SK-N-SH (cell line): ENCODE measurements around the gene C1orf52. TPM values are rescaled to one million over a fixed set of nuclear protein-coding genes. Genes with fewer than 3 reads are reported as not detected.
A peak's percentile ranks its signal among the peaks of the same experiment; 100 is the strongest.

Source experiments
- CTCF ChIA-PET: fragments of 300-600, 350-600 bp; formaldehyde crosslinking; extraction: SDS; loops from one replicate; lab custom pipeline; 2021; lab: Yijun Ruan, JAX
- POLR2A ChIA-PET: fragments of 350-600 bp; sonication (Branson Sonifier 250); formaldehyde crosslinking; extraction: SDS; loops from one replicate; lab custom pipeline; 2020; ENCODE audit warnings: antibody characterized with exemption, inconsistent platforms; lab: Yijun Ruan, JAX
- DNase-seq: peaks from one replicate; pipeline ENCODE4 v3.0.0; 2012
- H2AFZ ChIP-seq: fragments of 200-600 bp; sonication (generic); 2 replicates; pipeline ENCODE4 v1.8.1; 2016; ENCODE audit warnings: antibody characterized with exemption, mild to moderate bottlenecking, low read depth
- H3F3A ChIP-seq: fragments of 200-600 bp; sonication (generic); replicated peaks from 2 replicates; pipeline ENCODE3; 2016; ENCODE audit warnings: antibody characterized with exemption, mild to moderate bottlenecking; ENCODE audit not compliant: insufficient read depth
- H3K27ac ChIP-seq, 2 experiments: fragments of 200-500 bp in 1 of 2; fragments of 200-600 bp in 1 of 2; sonication (Bioruptor generic) in 1 of 2; sonication (generic), shearing (Covaris generic) in 1 of 2; 2 replicates each; pipeline versions ENCODE4 v1.5.1 to v1.6.1; 2014 to 2016; ENCODE audit warnings: low read depth in 2 of 2, inconsistent platforms in 1 of 2, low read length in 1 of 2, mild to moderate bottlenecking in 1 of 2, mixed read lengths in 1 of 2
- H3K27me3 ChIP-seq: fragments of 200-600 bp; sonication (generic), shearing (Covaris generic); 2 replicates; pipeline ENCODE4 v1.6.1; 2016; ENCODE audit warnings: mixed run types; ENCODE audit not compliant: insufficient read depth
- H3K36me3 ChIP-seq, 2 experiments: fragments of 200-500 bp in 1 of 2; fragments of 200-600 bp in 1 of 2; sonication (Bioruptor generic) in 1 of 2; sonication (generic) in 1 of 2; replicated peaks in 1 of 2; 2 replicates each; pipeline versions ENCODE3 to v1.5.1; 2014 to 2016; ENCODE audit warnings: low read length in 1 of 2, mild to moderate bottlenecking in 1 of 2; ENCODE audit not compliant: insufficient read depth in 2 of 2, control insufficient read depth in 1 of 2
- H3K4me1 ChIP-seq, 2 experiments: fragments of 200-500 bp in 1 of 2; fragments of 200-600 bp in 1 of 2; sonication (Bioruptor generic) in 1 of 2; sonication (generic), shearing (Covaris generic) in 1 of 2; 2 replicates each; pipeline versions ENCODE4 v1.5.1 to v1.6.1; 2014 to 2016; ENCODE audit warnings: low read depth in 1 of 2, low read length in 1 of 2, mixed run types in 1 of 2; ENCODE audit not compliant: insufficient read depth in 2 of 2, control insufficient read depth in 1 of 2
- H3K4me2 ChIP-seq: fragments of 200-600 bp; sonication (generic), shearing (Covaris generic); 2 replicates; pipeline ENCODE4 v1.6.1; 2017; ENCODE audit warnings: mixed run types
- H3K4me3 ChIP-seq, 2 experiments: fragments of 200-500 bp in 1 of 2; fragments of 200-600 bp in 1 of 2; sonication (Bioruptor generic) in 1 of 2; sonication (generic), shearing (Covaris generic) in 1 of 2; 2 replicates each; pipeline versions ENCODE4 v1.5.1 to v1.8.1; 2014 to 2016; ENCODE audit warnings: low read depth in 2 of 2, inconsistent platforms in 1 of 2, low read length in 1 of 2, mild to moderate bottlenecking in 1 of 2, mixed read lengths in 1 of 2, moderate library complexity in 1 of 2
- H3K79me2 ChIP-seq: fragments of 200-600 bp; sonication (generic); 2 replicates; pipeline ENCODE4 v1.8.1; 2017; ENCODE audit warnings: mild to moderate bottlenecking; ENCODE audit not compliant: insufficient read depth
- H3K9ac ChIP-seq: fragments of 200-600 bp; sonication (generic); 2 replicates; pipeline ENCODE4 v1.6.1; 2017; ENCODE audit warnings: mixed run types
- H3K9me2 ChIP-seq: fragments of 200-600 bp; sonication (generic); 2 replicates; pipeline ENCODE4 v1.6.1; 2017; ENCODE audit warnings: mixed run types
- H3K9me3 ChIP-seq: fragments of 200-600 bp; sonication (generic); 2 replicates; pipeline ENCODE4 v1.6.1; 2017; ENCODE audit warnings: mixed run types, mild to moderate bottlenecking, moderate library complexity
- H4K20me1 ChIP-seq: fragments of 200-600 bp; sonication (generic); 2 replicates; pipeline ENCODE4 v1.6.1; 2017; ENCODE audit warnings: mild to moderate bottlenecking, mixed run types; ENCODE audit not compliant: insufficient read depth
- EP300 ChIP-seq, 2 experiments: IDR thresholded peaks; 2 replicates each; pipeline versions ENCODE4 v1.4.0 to v1.6.1; 2012; ENCODE audit warnings: borderline replicate concordance in 1 of 2, low read depth in 1 of 2, low read length in 1 of 2
- EZH2phosphoT487 ChIP-seq: fragments of 200-600 bp; sonication (generic); IDR thresholded peaks from 2 replicates; pipeline ENCODE4 v1.6.1; 2017; ENCODE audit warnings: low read depth, mixed run types, mild to moderate bottlenecking, antibody characterized with exemption, moderate library complexity, borderline replicate concordance
- FOXJ3 ChIP-seq: sonication (generic); formaldehyde crosslinking; IDR thresholded peaks from 2 replicates; pipeline ENCODE4 v1.5.1; 2020; ENCODE audit warnings: mild to moderate bottlenecking, missing genetic modification reagents
- GATA2 ChIP-seq: sonication (generic); formaldehyde crosslinking; IDR thresholded peaks from 2 replicates; pipeline ENCODE4 v1.5.0; 2020; ENCODE audit warnings: mild to moderate bottlenecking, missing genetic modification reagents
- MAX ChIP-seq: IDR thresholded peaks from 2 replicates; pipeline ENCODE4 v1.4.0; 2012; ENCODE audit warnings: low read depth
- NRF1 ChIP-seq: IDR thresholded peaks from 2 replicates; pipeline ENCODE4 v1.6.1; 2012; ENCODE audit warnings: low read depth, mild to moderate bottlenecking, low read length
- PBX3 ChIP-seq: IDR thresholded peaks from 2 replicates; pipeline ENCODE4; 2012
- REST ChIP-seq: IDR thresholded peaks from 2 replicates; pipeline ENCODE4 v1.6.1; 2012; ENCODE audit warnings: mild to moderate bottlenecking, low read depth, low read length, moderate library complexity
- TAF1 ChIP-seq: IDR thresholded peaks from 2 replicates; pipeline ENCODE4 v1.6.1; 2012; ENCODE audit warnings: low read depth, mild to moderate bottlenecking, low read length, moderate library complexity, borderline replicate concordance
- TCF12 ChIP-seq: IDR thresholded peaks from 2 replicates; pipeline ENCODE4 v1.4.0; 2012
- USF2 ChIP-seq: fragments of 150-350 bp; IDR thresholded peaks from 2 replicates; pipeline ENCODE4 v1.6.1; 2017; ENCODE audit warnings: antibody characterized with exemption, low read length, low read depth, borderline replicate concordance
- YY1 ChIP-seq: IDR thresholded peaks from 2 replicates; pipeline ENCODE4 v1.4.0; 2012; ENCODE audit warnings: low read depth, mild to moderate bottlenecking
- ZBTB33 ChIP-seq: IDR thresholded peaks from 2 replicates; pipeline ENCODE4 v1.4.0; 2012; ENCODE audit warnings: low read depth, borderline replicate concordance
- WGBS: methylation state at CpG from one replicate; pipeline ENCODE4 v1.1.6; 2017; ENCODE audit warnings: low lambda C conversion rate; 5-methylcytosine and 5-hydroxymethylcytosine counted together
- polyA plus RNA-seq, 3 experiments: library from polyadenylated mRNA; depleted of rRNA; stranded (reverse); fragments of >200 nt; gene quantifications; 2 replicates each; pipeline ENCODE4 v1.2.3, GENCODE V29; 2012

The C1orf52 gene
- polyA plus RNA-seq, 1 of the 3 experiments (the other 2 are of a cell fraction) = 23.4 TPM

- H4K20me1 ChIP-seq = no peaks in the 10 kb centered on the region
- DNase-seq = no peak
- ChIA-PET CTCF (interaction anchor here (4.0 kb wide), 1 partner anchor 57 kb away, joined by 13 read pairs; the partner anchor contains the start of gene C1orf52), POLR2A (no interaction called here)
- TF ChIP-seq GATA2 = no peak
- no peak for TF ChIP-seq YY1
- TF ChIP-seq FOXJ3 = no peak
- peaks cover 68% of the 10 kb centered on the region for H3K27me3 ChIP-seq
- H3K4me3 ChIP-seq = no peak overlapping the region
- no peaks in the 10 kb centered on the region; the same call in 1 of the 2 replicates for H3K9me2 ChIP-seq
- no peak overlapping the region for H3K9ac ChIP-seq
- H2AFZ ChIP-seq = no peak overlapping the region
- no peaks in the 10 kb centered on the region for H3K36me3 ChIP-seq
- peaks cover 0 to 11% of the 10 kb centered on the region in 2 experiments; a peak in 1 of 4 replicates for H3K4me1 ChIP-seq
- peaks cover 9% of the 10 kb centered on the region for H3F3A ChIP-seq
- no peaks in the 10 kb centered on the region for H3K9me3 ChIP-seq
- no peaks in the 10 kb centered on the region for H3K79me2 ChIP-seq
- no peak overlapping the region for H3K4me2 ChIP-seq
- 45% methylated on average over 2 of the region's 2 CpGs for whole genome bisulfite sequencing
- no peak overlapping the region for H3K27ac ChIP-seq
Observed at GRCh38 chr1:85202864-85203255, 56.6 kb downstream of the C1orf52 start.

GRCh38 chr1:85202092-85202863, 57.2 kb downstream of the C1orf52 start:
- no peaks in the 10 kb centered on the region for H3K36me3 ChIP-seq
- peak overlapping the region; percentile 85 for H3K4me2 ChIP-seq
- peaks cover 65% of the 10 kb centered on the region for H3K27me3 ChIP-seq
- H3K4me1 ChIP-seq = peaks cover 0 to 11% of the 10 kb centered on the region in 2 experiments; a peak in 1 of 4 replicates
- H3K9me3 ChIP-seq = no peaks in the 10 kb centered on the region
- H4K20me1 ChIP-seq = no peaks in the 10 kb centered on the region
- POLR2A ChIA-PET = no interaction called here
- H3K4me3 ChIP-seq = peak overlapping the region in 1 of 2 experiments; percentile 42; a peak in 2 of 4 replicates
- CTCF ChIA-PET = interaction anchor here (2.0 to 4.0 kb wide), 2 partner anchors 52 to 57 kb away, joined by 6 to 13 read pairs; partner anchors contain the start of gene C1orf52
- H3K9me2 ChIP-seq = no peaks in the 10 kb centered on the region; the same call in 1 of the 2 replicates
- no peak overlapping the region for H2AFZ ChIP-seq
- H3K27ac ChIP-seq = no peak overlapping the region
- peaks cover 9% of the 10 kb centered on the region for H3F3A ChIP-seq
- 15% methylated on average over 14 of the region's 14 CpGs for WGBS
- H3K9ac ChIP-seq = no peak overlapping the region
- TF ChIP-seq USF2 (no peak), PBX3 (no peak), EZH2phosphoT487 (no peak), REST (no peak), YY1 (no peak), TCF12 (no peak), NRF1 (no peak), ZBTB33 (no peak), MAX (no peak), GATA2 (no peak), TAF1 (no peak), FOXJ3 (no peak), EP300 (IDR thresholded peaks at IDR 0.05; ENCODE audit: borderline replicate concordance in 1 of 2, low read depth in 1 of 2, low read length in 1 of 2) (no peak)
- no peaks in the 10 kb centered on the region for H3K79me2 ChIP-seq
- no peak for DNase-seq
